Measurements from ENCODE around the gene ZDHHC5. TPM values are rescaled to one million over a fixed set of nuclear protein-coding genes. Genes with fewer than 3 reads are reported as not detected.

Gene ZDHHC5
- total and polyA plus RNA-seq, 2 of the 13 experiments (the other 11 are each of a cell fraction or from before 2014, with no cell fraction given), result 26.6 to 34.0 TPM

- peak; percentile 54; the same call in 1 of the 2 replicates for TF ChIP-seq E2F1 (CRISPR knock-in tag; IDR thresholded peaks at IDR 0.05)
- TF ChIP-seq ZNF703 (CRISPR knock-in tag; IDR thresholded peaks at IDR 0.05; ENCODE audit: borderline replicate concordance), result no peak
- peak; percentile 65; the same call in 1 of the 2 replicates for TF ChIP-seq TBX2 (CRISPR knock-in tag; IDR thresholded peaks at IDR 0.05; ENCODE audit: borderline replicate concordance)
- TF ChIP-seq JDP2 (CRISPR knock-in tag; IDR thresholded peaks at IDR 0.05; ENCODE audit: borderline replicate concordance), result no peak
- peak; percentile 60 for TF ChIP-seq POLR2AphosphoS5 (IDR thresholded peaks at IDR 0.05; ENCODE audit: low read depth, low read length)
- no peak for TF ChIP-seq ZNF569 (CRISPR knock-in tag; IDR thresholded peaks at IDR 0.05; ENCODE audit: borderline replicate concordance)
- no peak for TF ChIP-seq SOX13 (IDR thresholded peaks at IDR 0.05)
- TF ChIP-seq SOX13 (CRISPR knock-in tag; conservative IDR thresholded peaks at IDR 0.05 in 1 of 2, IDR thresholded peaks at IDR 0.05 in 1 of 2), result peak in 1 of 2 experiments; percentile 33; a peak in 1 of 4 replicates
- peak; percentile 99 for TF ChIP-seq ZBTB2 (CRISPR knock-in tag; IDR thresholded peaks at IDR 0.05; ENCODE audit: low read depth)
- peak; percentile 79 for TF ChIP-seq UBTF (CRISPR knock-in tag; IDR thresholded peaks at IDR 0.05)
- TF ChIP-seq HOXA3 (CRISPR knock-in tag; IDR thresholded peaks at IDR 0.05), result peak; percentile 67
- TF ChIP-seq TFDP1 (CRISPR knock-in tag; IDR thresholded peaks at IDR 0.05; ENCODE audit: borderline replicate concordance), result peak; percentile 83
- peak; percentile 34; the same call in 1 of the 2 replicates for TF ChIP-seq ZNF547 (CRISPR knock-in tag; IDR thresholded peaks at IDR 0.05)
- TF ChIP-seq MAFG (CRISPR knock-in tag; IDR thresholded peaks at IDR 0.05), result no peak
- TF ChIP-seq RNF219 (CRISPR knock-in tag; IDR thresholded peaks at IDR 0.05), result no peak
- TF ChIP-seq RXRB (CRISPR knock-in tag; IDR thresholded peaks at IDR 0.05; ENCODE audit: borderline replicate concordance), result peak; percentile 9; the same call in 1 of the 2 replicates
- no peak for TF ChIP-seq ZNF562 (CRISPR knock-in tag; IDR thresholded peaks at IDR 0.05; ENCODE audit: borderline replicate concordance)
- TF ChIP-seq ZFY (CRISPR knock-in tag; IDR thresholded peaks at IDR 0.05), result peak; percentile 89
- no peak for TF ChIP-seq ZFP36L2 (CRISPR knock-in tag; IDR thresholded peaks at IDR 0.05)
- peak; percentile 73; the same call in 1 of the 2 replicates for TF ChIP-seq ZNF441 (CRISPR knock-in tag; IDR thresholded peaks at IDR 0.05; ENCODE audit: borderline replicate concordance)
Measured at GRCh38 chr11:57667736-57668433, at the start of gene ZDHHC5 (continued).
